Progenitor cell of endocrine pancreas (in vitro differentiated cells): ENCODE data around the gene FARSB. TPM values are rescaled to one million over a fixed set of nuclear protein-coding genes. Genes with fewer than 3 reads are reported as not detected.
A peak's percentile ranks its signal among the peaks of the same experiment; 100 is the strongest.

Source experiments
- DNase-seq: peaks from one replicate; pipeline ENCODE4 v3.0.0; 2021; ENCODE audit warnings: low spot score; ENCODE audit not compliant: unreplicated experiment
- H3K27ac Mint-ChIP-seq: 2 replicates; pipeline ENCODE4 v1.8.0; 2021; ENCODE audit warnings: mild to moderate bottlenecking, moderate library complexity, mixed read lengths
- H3K27me3 Mint-ChIP-seq: 2 replicates; pipeline ENCODE4 v1.8.0; 2021; ENCODE audit warnings: mixed read lengths
- H3K36me3 Mint-ChIP-seq: 2 replicates; pipeline ENCODE4 v1.8.0; 2022; ENCODE audit warnings: mixed read lengths; ENCODE audit not compliant: insufficient read depth
- H3K4me1 Mint-ChIP-seq: 2 replicates; pipeline ENCODE4 v1.8.0; 2021; ENCODE audit warnings: low read depth, mixed read lengths
- H3K4me3 Mint-ChIP-seq: 2 replicates; pipeline ENCODE4 v1.8.0; 2021; ENCODE audit warnings: low read depth, mild to moderate bottlenecking, moderate library complexity, mixed read lengths
- H3K9me3 Mint-ChIP-seq: 2 replicates; pipeline ENCODE4 v1.8.0; 2021; ENCODE audit warnings: low read depth, mixed read lengths
- CTCF ChIP-seq: fragments of 200-600 bp; sonication (generic); IDR thresholded peaks from one replicate; pipeline ENCODE4 v1.5.0; 2021; ENCODE audit warnings: antibody characterized with exemption, mild to moderate bottlenecking; ENCODE audit not compliant: unreplicated experiment
- total RNA-seq: library from RNA; stranded (reverse); gene quantifications from 2 replicates; pipeline ENCODE4 v1.2.1, GENCODE V29; 2021

The FARSB gene
- total RNA-seq, 1 donor from 2014 or later, result 18.5 TPM

DNA sequence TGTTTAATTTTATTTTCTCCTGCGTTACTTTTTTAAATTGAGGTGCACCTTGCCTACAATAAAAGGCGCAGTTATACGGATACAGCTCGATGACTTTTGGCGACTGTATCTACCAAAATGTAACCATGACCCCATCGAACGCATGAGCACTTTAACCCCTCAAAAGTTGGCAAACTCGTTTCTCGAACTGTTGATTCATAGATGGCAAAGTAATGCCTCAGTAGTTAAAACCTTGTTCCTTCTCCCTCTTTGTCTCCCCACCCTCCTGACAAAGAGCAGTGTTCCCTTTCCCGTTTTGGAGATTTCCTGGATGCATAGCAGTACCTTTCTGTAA lies 16.1 kb upstream of the FARSB start:
- H3K27ac Mint-ChIP-seq, result peak overlapping the region; percentile 51
- no peak for DNase-seq
- no peaks in the 10 kb centered on the region for H3K36me3 Mint-ChIP-seq
- H3K4me3 Mint-ChIP-seq, result peak overlapping the region; percentile 72
- H3K4me1 Mint-ChIP-seq, result peaks cover 19% of the 10 kb centered on the region
- no peaks in the 10 kb centered on the region for H3K9me3 Mint-ChIP-seq
- TF ChIP-seq CTCF, result no peak
- H3K27me3 Mint-ChIP-seq, result peaks cover 39% of the 10 kb centered on the region

- peak; percentile 32 for TF ChIP-seq CTCF
- Mint-ChIP-seq H3K4me1 (peaks cover 19% of the 10 kb centered on the region), H3K36me3 (no peaks in the 10 kb centered on the region), H3K27ac (peak within 1 kb of the TSS; percentile 51), H3K4me3 (peak within 1 kb of the TSS; percentile 72), H3K27me3 (peaks cover 39% of the 10 kb centered on the region), H3K9me3 (no peaks in the 10 kb centered on the region)
- peak; percentile 47 for DNase-seq
These were observed 15.6 kb upstream of the FARSB start, which contains the start of gene MOGAT1 for GRCh38 chr2:222671259-222672067. Gene MOGAT1 (plus strand): TSS chr2:222671658. CDS start chr2:222671786, 128 bp downstream.

- H3K36me3 Mint-ChIP-seq, result no peaks in the 10 kb centered on the region
- TF ChIP-seq CTCF, result no peak
- no peaks in the 10 kb centered on the region for H3K9me3 Mint-ChIP-seq
- peaks cover 42% of the 10 kb centered on the region for H3K27me3 Mint-ChIP-seq
- no peak for DNase-seq
- peaks cover 19% of the 10 kb centered on the region for H3K4me1 Mint-ChIP-seq
- H3K27ac Mint-ChIP-seq, result peak overlapping the region; percentile 31
- peak overlapping the region; percentile 47 for H3K4me3 Mint-ChIP-seq
These were observed 14.5 kb upstream of the FARSB start for GRCh38 chr2:222670191-222671038.

GRCh38 chr2:222669353-222669752 lies 13.5 kb upstream of the FARSB start:
- Mint-ChIP-seq H3K27me3 (peaks cover 39% of the 10 kb centered on the region), H3K36me3 (no peaks in the 10 kb centered on the region), H3K9me3 (no peaks in the 10 kb centered on the region), H3K4me1 (peaks cover 19% of the 10 kb centered on the region), H3K4me3 (no peak overlapping the region), H3K27ac (no peak overlapping the region)
- no peak for DNase-seq
- TF ChIP-seq CTCF, result no peak

DNA sequence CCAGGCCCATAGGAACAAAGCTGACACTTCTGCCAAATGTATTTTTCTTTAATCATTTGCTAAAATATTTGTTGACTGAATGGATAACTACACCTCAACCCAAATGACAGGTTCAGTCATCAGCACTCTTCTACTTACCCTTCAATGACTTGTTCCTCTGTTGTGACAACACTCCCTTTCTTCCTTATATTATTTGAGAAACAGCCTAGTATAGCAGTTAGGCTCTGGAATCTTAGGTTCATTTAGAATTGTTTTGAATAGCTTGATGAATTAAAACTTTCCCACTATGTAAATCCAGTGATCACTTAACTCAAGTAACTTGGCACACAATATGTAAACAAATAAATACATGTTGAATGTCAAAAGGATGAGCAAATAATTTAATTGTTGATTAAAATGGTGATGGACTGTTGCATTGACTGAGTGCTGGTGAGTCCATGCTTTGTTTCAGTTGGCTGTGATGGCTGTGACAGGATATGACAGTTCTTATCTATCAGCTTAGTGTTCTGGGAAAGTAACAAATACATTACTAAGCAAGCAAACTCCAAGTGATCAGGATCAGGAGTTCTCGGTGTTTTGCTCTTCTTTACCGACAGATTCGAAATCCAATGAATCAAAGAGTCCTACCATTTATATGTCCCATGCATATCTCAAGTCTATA lies 12.7 kb upstream of the FARSB start:
- TF ChIP-seq CTCF, result no peak
- H3K4me3 Mint-ChIP-seq, result no peak overlapping the region

More for the DNA sequence above, 12.7 kb upstream of the FARSB start:
- DNase-seq, result no peak
- Mint-ChIP-seq H3K27ac (no peak overlapping the region), H3K9me3 (no peaks in the 10 kb centered on the region), H3K27me3 (peaks cover 34% of the 10 kb centered on the region), H3K36me3 (no peaks in the 10 kb centered on the region), H3K4me1 (peaks cover 19% of the 10 kb centered on the region)
